GM12864 (cell line): ENCODE data around the gene METTL9.
"Not testable (repeated sequence)": the region's sequence is repeated elsewhere in the genome, so short reads cannot be mapped to it uniquely, and the experiment has no call there.

Experiments
- DNase-seq: peaks from one replicate; pipeline ENCODE4 v3.0.0-alpha.2; 2011; ENCODE audit warnings: low read depth
- H3K4me3 ChIP-seq: 2 replicates; pipeline ENCODE4 v1.5.1; 2011; ENCODE audit warnings: mild to moderate bottlenecking, low read depth, low read length, control low read depth
- TF ChIP-seq, protein P1 (sequence below): IDR thresholded peaks from 2 replicates; pipeline ENCODE4 v1.5.1; 2011; ENCODE audit warnings: low read depth, mild to moderate bottlenecking, moderate library complexity, low read length, control low read depth, inconsistent platforms; ENCODE audit errors: missing control alignments

METTL9 gene

DNA sequence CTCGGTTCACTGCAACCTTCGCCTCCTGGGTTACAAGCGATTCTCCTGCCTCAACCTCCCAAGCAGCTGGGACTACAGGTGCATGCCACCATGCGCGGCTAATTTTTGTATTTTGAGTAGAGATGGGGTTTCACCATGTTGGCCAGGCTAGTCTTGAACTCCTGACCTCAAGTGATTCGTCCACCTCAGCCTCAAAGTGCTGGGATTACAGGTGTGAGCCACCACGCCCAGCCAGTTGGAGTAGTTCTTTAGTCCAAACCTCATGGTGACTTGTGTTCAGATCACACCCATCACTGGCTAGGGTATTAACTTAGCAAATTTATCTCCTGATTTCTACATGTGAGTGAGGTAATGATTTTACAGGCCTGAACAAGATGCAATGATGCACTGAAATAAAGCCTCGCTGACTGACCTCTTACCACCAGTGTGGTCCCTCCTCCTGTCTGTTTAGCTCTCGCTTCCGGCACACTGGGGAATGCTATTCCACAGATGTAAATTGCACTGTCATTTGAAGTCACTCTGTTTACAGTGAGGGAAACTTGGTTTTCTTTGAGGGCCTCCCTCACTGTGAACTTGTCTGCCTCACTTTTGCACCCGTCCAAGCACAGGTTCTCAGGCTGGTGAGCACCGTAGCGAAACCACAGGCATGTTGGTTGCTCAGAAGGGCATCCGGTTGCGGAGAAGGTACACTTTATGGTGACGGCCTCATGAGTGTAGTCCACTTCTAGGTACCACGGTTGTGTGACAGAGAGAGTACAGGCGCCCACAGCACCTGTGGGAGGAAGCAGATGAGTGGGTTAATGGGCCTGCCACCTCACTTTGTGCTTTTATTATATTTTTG, 47.6 kb downstream of the METTL9 start:
- TF ChIP-seq, protein P1, sequence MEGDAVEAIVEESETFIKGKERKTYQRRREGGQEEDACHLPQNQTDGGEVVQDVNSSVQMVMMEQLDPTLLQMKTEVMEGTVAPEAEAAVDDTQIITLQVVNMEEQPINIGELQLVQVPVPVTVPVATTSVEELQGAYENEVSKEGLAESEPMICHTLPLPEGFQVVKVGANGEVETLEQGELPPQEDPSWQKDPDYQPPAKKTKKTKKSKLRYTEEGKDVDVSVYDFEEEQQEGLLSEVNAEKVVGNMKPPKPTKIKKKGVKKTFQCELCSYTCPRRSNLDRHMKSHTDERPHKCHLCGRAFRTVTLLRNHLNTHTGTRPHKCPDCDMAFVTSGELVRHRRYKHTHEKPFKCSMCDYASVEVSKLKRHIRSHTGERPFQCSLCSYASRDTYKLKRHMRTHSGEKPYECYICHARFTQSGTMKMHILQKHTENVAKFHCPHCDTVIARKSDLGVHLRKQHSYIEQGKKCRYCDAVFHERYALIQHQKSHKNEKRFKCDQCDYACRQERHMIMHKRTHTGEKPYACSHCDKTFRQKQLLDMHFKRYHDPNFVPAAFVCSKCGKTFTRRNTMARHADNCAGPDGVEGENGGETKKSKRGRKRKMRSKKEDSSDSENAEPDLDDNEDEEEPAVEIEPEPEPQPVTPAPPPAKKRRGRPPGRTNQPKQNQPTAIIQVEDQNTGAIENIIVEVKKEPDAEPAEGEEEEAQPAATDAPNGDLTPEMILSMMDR = no peak
- DNase-seq = peak; percentile 95
- no peak overlapping the region for H3K4me3 ChIP-seq

DNA sequence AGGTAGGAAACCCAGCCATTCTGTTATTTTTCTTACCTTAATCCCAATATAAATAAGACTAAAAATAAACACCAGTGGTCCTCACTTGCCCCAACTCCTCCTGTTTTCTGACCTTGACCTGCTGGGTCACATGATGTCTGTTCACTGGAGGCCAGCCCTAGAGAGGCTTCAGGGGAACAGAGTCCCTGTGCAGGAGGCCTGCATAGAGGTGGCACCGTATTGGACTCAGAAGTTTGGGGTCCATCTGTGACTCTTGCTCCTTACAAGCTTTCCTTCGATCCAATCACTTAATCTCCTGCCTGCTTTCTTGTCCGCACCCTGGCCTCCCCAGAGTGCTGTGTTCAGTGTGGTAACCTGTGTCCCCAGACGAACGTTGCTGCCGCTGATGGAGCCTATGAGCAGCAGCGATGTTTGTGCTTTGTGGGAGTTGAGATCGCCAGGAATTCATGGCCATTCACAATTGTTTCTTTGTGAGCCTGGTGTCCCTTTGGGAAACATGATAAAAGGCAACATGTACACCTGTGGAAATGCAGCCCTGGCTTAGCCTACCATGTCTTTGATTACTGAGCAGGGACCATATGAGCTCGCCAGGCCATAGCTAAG, 48.3 kb downstream of the METTL9 start:
- TF ChIP-seq, protein P1 = no peak
- no peak overlapping the region for H3K4me3 ChIP-seq
- no peak for DNase-seq

DNA sequence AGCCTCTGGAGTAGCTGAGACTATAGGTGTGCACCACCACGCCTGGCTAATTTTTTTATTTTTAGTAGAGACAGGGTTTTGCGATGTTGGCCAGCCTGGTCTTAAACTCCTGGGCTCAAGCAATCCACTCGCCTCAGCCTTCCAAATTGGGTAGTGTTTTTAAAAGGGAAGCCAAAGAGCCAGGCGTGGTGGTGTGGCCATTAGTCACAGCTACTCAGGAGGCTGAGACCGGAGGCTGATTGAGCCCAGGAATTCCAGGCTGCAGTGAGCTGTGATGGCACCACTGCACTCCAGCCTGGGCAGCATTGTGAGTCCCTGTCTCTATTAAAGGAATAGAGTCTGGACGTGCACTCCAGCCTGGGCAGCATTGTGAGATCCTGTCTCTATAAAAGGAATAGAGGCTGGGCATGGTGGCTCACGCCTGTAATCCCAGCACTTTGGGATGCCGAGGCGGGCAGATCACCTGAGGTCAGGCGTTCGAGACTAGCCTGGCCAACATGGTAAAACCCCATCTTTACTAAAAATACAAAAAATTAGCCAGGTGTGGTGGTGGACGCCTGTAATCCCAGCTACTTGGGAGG, 50.5 kb downstream of the METTL9 start:
- not testable (repeated sequence) for DNase-seq, H3K4me3 ChIP-seq

DNA sequence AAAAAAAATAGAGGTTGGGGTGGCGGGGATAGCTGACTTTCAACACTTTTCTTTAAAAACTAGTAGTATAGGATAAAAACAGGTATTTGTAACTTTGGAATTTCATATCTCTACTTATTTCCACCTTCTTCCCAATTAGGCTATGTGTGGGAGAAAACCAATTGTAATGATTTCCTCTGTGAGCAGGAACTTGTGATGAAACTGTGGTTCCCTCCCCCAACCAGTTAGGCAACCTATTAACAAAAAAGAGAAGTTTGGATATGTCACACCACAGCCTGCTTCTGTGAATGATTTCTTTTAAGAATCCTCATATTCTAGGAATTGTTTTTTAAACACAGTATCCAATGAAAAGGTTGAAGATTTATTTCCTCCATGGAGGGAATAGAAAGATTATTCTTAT, 51.1 kb downstream of the METTL9 start:
- no peak overlapping the region for H3K4me3 ChIP-seq
- TF ChIP-seq, protein P1 = no peak
- DNase-seq = no peak

DNA sequence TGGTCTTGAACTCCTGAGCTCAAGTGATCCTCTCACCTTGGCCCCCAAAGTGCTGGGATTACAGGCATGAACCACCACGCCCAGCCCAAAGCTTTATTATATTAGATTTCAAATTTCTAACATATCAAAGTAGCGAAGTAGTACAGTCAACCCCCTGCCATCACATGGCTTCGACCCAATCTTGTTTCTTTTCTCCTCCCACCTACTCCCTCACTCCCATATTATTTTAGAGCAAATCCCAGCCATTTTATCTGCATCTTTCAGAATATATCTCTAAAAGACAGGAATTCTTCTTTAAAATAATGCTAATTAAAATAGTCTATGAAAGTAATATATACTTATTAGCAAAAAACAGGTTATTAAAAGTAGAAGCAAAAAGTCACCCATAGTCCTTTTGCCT, 52.1 kb downstream of the METTL9 start:
- TF ChIP-seq, protein P1 = no peak
- no peak overlapping the region for H3K4me3 ChIP-seq

DNA sequence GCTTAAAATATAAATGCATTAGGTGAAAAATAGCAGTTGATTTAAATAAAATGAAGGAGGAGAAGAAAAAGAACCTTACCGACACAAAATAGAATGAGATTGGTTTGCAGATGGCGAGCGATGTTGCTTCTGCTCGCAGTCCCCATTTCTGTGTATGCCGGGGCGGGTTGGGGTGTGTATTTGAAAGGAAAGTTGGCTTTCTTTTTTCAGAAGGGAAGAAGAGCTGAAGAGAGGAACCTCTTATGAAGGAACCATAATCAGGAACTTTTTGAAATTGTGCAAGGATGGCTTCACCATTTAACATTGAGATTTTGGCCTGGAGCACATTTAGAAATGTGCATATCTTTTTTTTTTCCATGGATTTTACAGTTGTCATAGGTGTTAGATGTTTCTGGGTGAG, 53.1 kb downstream of the METTL9 start, which contains the start of gene IGSF6:
Gene IGSF6, minus strand, starts transcription at position 156 of the 400 bp plus-strand sequence. Its CDS starts 10 bp downstream, at position 146.
- no peak within 1 kb of the TSS for H3K4me3 ChIP-seq
- TF ChIP-seq, protein P1 = no peak
- DNase-seq = no peak

More for the DNA sequence above, 52.1 kb downstream of the METTL9 start:
- no peak for DNase-seq

DNA sequence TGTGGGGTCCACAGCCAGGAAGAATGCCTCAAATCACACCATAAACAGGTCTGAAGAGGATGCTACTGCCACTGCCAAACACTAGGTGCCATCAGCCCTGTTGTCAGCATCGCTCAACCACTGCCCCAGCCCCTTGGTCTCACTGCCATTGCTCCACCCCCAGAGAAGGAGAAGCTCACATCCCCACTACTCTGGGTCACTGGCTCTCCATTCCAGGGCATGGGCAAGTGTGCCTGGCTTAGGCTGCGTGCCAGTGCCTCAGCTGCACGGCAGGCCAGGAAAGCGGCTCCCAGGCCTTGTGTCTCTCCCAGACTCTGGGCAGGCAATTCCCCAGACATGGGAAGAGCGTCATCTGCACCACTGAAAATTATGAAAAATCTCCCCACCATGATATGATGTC, 54.2 kb downstream of the METTL9 start:
- H3K4me3 ChIP-seq = no peak overlapping the region
- DNase-seq = no peak
- TF ChIP-seq, protein P1 = no peak
